NB4 (cell line): ENCODE results near the gene RICTOR.
"Not testable (repeated sequence)": the region's sequence is repeated elsewhere in the genome, so short reads cannot be mapped to it uniquely, and the experiment has no call there.

Experiments
- DNase-seq: peaks from one replicate; pipeline ENCODE4 v3.0.0; 2010; ENCODE audit warnings: low read depth
- H3K4me3 ChIP-seq: one replicate; pipeline ENCODE4 v1.5.1; 2011; ENCODE audit warnings: mild to moderate bottlenecking, low read depth, low read length, moderate library complexity
- MYC ChIP-seq: IDR thresholded peaks from 2 replicates; pipeline ENCODE4 v1.6.1; 2011; ENCODE audit warnings: low read depth, low read length
- POLR2A ChIP-seq: IDR thresholded peaks from 2 replicates; pipeline ENCODE4 v1.6.1; 2011; ENCODE audit warnings: mild to moderate bottlenecking; ENCODE audit not compliant: insufficient read length; ENCODE audit errors: extremely low read depth
- TF ChIP-seq, protein P1 (sequence below): IDR thresholded peaks from one replicate; pipeline ENCODE4 v1.5.1; 2012; ENCODE audit warnings: low read depth, low read length
- TF ChIP-seq, protein P2 (sequence below): IDR thresholded peaks from 2 replicates; pipeline ENCODE4 v1.6.1; 2011; ENCODE audit warnings: low read depth, low read length

The RICTOR gene

DNA sequence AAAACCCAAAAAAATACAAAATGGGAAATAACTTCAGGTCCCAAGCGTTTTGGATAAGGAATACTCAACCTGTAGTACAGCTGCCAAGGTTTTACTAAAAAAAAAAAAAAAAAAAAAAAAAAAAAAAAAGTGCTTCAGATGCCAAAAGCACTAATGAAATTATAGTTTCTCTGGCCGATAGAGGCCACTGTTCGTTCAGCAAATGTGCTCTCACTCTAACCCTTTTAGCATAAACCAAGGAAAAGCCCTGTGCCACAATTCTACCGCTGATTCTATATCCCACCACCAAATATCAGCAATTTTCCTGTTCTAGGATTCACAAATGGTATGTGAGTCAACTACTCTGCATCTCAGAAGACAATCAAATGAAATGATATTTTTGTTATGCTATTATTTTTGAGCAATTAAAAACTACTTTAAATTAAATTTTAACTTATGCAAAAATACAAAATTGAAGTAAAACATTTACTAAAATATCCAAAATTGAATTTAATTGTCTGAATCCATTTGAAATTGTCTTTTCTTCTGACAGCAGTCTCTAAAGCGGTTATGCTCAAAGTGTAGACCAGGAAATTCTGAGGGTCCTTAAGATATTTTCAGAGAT is 79.8 kb downstream of the RICTOR start:
- H3K4me3 ChIP-seq, result no peak overlapping the region
- DNase-seq, result no peak
- TF ChIP-seq, protein P1, sequence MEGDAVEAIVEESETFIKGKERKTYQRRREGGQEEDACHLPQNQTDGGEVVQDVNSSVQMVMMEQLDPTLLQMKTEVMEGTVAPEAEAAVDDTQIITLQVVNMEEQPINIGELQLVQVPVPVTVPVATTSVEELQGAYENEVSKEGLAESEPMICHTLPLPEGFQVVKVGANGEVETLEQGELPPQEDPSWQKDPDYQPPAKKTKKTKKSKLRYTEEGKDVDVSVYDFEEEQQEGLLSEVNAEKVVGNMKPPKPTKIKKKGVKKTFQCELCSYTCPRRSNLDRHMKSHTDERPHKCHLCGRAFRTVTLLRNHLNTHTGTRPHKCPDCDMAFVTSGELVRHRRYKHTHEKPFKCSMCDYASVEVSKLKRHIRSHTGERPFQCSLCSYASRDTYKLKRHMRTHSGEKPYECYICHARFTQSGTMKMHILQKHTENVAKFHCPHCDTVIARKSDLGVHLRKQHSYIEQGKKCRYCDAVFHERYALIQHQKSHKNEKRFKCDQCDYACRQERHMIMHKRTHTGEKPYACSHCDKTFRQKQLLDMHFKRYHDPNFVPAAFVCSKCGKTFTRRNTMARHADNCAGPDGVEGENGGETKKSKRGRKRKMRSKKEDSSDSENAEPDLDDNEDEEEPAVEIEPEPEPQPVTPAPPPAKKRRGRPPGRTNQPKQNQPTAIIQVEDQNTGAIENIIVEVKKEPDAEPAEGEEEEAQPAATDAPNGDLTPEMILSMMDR, result no peak
- TF ChIP-seq, protein P2, sequence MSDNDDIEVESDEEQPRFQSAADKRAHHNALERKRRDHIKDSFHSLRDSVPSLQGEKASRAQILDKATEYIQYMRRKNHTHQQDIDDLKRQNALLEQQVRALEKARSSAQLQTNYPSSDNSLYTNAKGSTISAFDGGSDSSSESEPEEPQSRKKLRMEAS, result no peak
- TF ChIP-seq MYC (no peak), POLR2A (no peak)

DNA sequence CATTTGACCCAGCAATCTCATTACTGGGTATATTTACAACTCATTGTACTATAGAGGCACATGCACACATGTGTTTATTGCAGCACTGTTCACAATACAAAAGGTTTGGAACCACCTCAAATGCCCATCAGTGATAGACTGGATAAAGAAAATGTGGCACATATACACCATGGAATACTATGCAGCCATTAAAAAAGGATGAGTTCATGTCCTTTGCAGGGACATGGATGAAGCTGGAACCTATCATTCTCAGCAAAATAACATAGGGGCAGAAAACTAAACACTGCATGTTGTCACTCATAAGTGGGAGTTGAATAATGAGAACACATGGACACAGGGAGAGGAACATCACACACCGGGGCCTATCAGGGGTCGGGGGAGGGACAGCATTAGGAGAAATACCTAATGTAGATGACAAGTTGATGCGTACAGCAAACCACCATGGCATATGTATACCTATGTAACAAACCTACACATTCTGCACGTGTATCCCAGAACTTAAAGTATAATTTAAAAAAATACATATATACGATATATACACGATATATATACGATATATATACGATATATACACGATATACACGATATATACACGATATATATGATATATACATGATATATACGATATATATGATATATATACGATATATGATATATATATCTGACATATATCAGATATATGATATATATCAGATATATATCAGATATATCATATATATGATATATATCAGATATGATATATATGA is 84.1 kb downstream of the RICTOR start:
- not testable (repeated sequence) for DNase-seq, H3K4me3 ChIP-seq

DNA sequence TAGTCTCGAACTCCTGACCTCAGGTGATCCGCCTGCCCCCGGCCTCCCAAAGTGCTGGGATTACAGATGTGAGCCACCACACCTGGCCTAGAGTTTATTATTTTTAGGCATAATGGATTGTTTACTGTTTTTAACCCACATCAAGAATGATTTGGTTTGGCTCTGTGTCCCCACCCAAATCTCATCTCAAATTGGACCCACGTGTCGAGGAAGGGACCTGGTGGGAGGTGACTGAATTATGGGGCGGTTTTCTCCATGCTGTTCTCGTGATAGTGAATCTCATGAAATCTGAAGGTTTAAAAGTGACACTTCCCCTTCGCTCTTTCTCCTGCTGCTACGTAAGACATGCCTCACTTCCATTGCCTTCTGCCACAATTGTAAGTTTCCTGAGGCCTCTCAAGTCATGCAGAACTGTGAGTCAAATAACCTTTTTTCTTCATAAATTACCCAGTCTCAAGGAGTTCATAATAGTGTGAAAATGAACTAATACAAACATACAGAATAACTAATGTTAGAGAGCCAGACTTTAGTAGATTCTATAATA is 88.2 kb downstream of the RICTOR start:
- TF ChIP-seq MYC (no peak), POLR2A (no peak)
- TF ChIP-seq, protein P2, result no peak
- TF ChIP-seq, protein P1, result no peak
- no peak for DNase-seq
- no peak overlapping the region for H3K4me3 ChIP-seq

DNA sequence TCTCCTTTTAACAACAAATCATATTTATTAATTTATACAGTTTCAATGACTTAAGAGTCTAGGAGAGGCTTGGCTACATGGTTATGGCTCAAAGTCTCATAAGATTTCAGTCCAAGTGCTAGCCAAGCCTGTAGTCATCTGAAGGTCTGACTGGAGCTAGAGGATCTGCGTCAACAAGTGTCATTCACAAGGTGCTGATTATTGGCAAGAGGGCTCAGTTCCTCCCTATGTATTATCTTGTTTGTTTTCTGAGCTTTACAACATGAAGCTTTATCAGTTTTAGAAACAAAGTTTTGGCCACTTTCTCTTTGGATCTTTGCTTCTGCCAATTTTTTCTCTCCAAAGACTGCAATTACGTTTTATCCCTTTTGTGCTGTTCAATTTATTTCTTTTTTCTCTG is 94.7 kb downstream of the RICTOR start:
- TF ChIP-seq POLR2A (no peak), MYC (no peak)
- TF ChIP-seq, protein P1, result no peak
- TF ChIP-seq, protein P2, result no peak
- no peak overlapping the region for H3K4me3 ChIP-seq
- no peak for DNase-seq

DNA sequence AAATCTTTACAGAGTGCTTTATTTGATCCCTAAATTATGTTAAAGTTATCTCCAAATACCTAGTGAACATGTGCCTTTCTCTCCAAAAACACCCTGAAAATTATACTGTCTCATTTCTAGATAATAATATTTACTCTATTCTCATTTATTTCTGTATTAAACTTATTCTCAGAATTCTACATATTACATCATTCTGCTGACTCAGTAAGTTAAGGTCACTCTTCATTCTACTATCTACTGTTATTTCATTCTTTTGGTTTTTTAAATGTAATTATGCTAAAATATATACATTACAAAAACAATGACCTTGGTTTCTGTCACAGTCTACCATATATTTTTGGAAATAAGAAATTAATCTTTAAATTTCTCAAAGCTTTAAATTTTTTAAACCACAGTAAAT is 96.2 kb downstream of the RICTOR start:
- DNase-seq, result no peak
- TF ChIP-seq POLR2A, result no peak
- TF ChIP-seq, protein P1, result no peak
- TF ChIP-seq, protein P2, result no peak
- TF ChIP-seq MYC, result no peak
- H3K4me3 ChIP-seq, result no peak overlapping the region

DNA sequence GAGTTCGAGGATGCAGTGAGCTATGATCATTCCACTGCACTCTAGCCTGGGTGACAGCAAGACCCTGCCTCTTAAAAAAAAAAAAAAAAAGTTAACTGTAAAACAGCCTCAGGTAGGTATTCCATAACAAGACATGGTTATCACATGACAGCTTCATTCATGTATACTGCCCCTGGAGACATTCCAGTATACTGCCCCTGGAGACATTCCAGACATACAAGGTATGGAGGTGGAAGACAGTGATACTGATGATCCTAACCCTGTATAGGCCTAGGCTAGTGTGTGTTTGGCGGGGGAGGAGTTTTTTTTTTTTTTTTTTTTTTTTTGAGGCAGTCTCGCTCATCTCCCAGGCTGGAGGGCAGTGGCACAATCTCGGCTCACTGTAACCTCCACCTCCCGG is 105.5 kb downstream of the RICTOR start:
- no peak for DNase-seq
- no peak for TF ChIP-seq MYC
- TF ChIP-seq, protein P2, result no peak
- TF ChIP-seq, protein P1, result no peak
- TF ChIP-seq POLR2A, result no peak
- H3K4me3 ChIP-seq, result no peak overlapping the region
